ENCODE results near the gene ZNF555.

GRCh38 chr19:2867025-2867991 lies 26.0 kb downstream of the ZNF555 start, which contains the start of gene ZNF556:
- TF ChIP-seq, protein P1, sequence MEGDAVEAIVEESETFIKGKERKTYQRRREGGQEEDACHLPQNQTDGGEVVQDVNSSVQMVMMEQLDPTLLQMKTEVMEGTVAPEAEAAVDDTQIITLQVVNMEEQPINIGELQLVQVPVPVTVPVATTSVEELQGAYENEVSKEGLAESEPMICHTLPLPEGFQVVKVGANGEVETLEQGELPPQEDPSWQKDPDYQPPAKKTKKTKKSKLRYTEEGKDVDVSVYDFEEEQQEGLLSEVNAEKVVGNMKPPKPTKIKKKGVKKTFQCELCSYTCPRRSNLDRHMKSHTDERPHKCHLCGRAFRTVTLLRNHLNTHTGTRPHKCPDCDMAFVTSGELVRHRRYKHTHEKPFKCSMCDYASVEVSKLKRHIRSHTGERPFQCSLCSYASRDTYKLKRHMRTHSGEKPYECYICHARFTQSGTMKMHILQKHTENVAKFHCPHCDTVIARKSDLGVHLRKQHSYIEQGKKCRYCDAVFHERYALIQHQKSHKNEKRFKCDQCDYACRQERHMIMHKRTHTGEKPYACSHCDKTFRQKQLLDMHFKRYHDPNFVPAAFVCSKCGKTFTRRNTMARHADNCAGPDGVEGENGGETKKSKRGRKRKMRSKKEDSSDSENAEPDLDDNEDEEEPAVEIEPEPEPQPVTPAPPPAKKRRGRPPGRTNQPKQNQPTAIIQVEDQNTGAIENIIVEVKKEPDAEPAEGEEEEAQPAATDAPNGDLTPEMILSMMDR (IDR thresholded peaks at IDR 0.05): no peak
- TF ChIP-seq REST (IDR thresholded peaks at IDR 0.05): no peak
- TF ChIP-seq POLR2A (IDR thresholded peaks at IDR 0.05; ENCODE audit: low read length): no peak
- TF ChIP-seq USF2 (IDR thresholded peaks at IDR 0.05): no peak
- no peak for TF ChIP-seq HOXA7 (CRISPR knock-in tag; IDR thresholded peaks at IDR 0.05)

All from A549 (cell line).